Measurements from ENCODE around the gene GOLGA8H.
"Not testable (repeated sequence)": the region's sequence is repeated elsewhere in the genome, so short reads cannot be mapped to it uniquely, and the experiment has no call there.

The GOLGA8H gene, protein sequence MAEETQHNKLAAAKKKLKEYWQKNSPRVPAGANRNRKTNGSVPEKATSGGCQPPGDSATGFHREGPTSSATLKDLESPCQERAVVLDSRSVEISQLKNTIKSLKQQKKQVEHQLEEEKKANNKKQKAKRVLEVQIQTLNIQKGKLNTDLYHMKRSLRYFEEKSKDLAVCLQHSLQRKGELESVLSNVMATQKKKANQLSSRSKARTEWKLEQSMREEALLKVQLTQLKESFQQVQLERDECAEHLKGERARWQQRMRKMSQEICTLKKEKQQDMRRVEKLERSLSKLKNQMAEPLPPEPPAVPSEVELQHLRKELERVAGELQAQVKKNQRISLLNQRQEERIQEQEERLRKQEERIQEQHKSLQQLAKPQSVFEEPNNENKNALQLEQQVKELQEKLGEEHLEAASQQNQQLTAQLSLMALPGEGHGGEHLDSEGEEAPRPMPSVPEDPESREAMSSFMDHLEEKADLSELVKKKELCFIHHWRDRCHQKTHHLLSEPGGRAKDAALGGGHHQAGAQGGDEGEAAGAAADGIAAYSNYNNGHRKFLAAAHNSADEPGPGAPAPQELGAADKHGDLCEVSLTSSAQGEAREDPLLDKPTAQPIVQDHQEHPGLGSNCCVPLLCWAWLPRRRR

DNA sequence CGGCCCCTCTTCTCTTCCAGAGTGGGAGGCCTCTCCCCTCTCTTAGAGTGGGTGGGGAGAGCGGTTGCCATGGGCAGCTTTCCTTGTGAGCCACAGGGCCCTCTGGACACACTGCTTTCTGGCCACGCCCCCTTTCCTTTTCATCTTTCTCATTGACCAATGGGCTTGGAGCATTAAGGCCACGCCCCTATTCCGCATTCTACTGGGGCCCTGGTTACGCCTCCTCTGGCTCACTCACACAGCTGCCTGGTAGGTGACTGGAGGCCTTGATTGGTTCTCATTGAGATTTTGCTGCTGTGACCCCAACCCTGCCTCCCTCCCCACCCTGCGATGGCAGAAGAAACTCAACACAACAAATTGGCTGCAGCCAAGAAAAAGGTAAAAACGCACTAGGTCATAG lies at the start of gene GOLGA8H:
TSS of gene GOLGA8H (plus strand) at position 233 of the 400 bp plus-strand sequence. CDS start at position 331, 98 bp downstream.
- DNase-seq, result not testable (repeated sequence)

DNA sequence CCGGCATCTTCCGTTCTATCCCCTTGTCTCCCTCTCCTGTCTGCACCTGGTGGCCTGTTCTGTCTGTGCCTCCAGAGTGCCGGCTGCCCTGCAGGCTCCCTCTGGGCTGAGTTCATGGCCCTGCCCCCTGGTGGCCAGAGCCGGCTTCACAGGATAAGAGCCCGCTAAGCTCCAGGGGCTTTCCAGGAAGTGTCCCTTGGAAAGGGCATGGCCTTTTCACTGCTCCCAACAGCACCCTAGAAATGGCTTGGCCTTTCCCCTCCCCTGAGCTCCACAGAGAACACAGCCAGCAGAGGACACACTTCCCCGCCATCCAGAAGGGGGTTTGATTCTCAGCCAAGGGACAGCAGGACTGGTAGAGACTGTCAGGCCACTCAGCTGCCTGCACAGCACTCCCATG lies 36.9 kb upstream of the GOLGA8H start:
- not testable (repeated sequence) for DNase-seq

DNA sequence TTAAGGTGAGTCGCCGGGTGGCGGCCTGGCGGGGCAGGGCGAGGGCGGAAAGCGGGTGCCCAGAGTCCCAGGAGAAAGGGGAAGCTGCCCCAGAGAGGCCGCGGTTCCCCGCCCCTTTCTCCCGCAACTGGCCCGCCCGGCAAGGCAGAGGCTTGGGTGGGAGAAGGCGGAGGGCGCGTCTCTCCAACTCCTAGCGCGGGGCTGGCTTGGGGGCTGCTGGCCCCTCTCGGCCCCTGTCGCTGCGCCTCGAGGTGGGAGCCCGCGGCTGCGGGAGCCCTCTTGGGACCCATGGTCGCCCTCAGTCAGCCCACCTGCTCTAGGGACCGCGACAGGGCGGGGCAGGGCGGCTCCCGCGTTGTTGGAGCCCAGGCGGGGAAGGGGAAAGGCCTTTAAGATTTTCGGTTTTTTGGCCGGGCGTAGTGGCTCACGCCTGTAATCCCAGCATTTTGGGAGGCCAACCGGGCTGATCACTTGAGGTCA lies 30.8 kb upstream of the GOLGA8H start:
- DNase-seq, result not testable (repeated sequence)

DNA sequence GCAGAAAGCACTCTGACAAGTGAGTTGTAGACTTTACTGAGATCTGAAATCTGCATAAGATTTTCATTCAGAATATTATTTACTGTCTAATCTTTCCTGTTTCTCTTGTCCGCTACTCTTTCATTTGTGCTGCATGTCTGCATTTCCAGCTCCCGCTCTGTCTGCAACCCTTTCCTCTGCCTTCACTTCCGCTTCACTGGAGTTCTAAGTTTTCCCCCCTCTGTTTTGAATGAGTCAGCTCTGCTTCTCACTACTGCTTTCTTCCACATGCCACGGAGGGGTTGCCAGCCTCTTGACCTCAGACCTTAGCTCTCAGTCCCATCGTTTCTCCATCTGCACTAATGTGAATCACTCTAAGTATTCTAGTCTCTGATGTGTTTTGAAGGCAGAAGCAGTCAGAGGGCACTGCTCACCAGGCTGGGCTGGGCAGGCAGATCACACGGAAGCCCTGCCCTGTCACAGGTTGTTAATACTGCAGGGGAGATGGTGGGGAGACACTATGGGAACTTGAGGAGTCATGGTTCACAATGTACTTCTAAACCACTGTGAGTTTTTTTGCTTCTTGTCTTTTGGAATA lies 24.3 kb upstream of the GOLGA8H start:
- DNase-seq, result not testable (repeated sequence)

DNA sequence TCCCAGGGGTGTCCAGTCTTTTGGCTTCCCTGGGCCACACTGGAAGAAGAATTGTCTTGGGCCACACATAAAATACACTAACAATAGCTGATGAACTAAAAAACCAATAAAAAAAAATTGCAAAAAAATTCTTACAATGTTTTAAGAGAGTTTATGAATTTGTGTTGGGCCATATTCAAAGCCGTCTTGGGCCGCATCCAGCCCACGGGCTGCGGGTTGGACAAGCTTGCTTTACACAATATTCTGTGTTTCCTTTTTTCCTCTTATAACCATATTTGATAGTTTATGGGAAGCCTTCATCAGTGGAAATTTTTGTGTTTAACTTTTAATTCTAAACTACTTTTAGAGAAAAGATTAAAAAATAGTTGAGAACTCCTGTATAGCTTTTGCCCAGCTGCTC lies 23.1 kb upstream of the GOLGA8H start:
- not testable (repeated sequence) for DNase-seq

DNA sequence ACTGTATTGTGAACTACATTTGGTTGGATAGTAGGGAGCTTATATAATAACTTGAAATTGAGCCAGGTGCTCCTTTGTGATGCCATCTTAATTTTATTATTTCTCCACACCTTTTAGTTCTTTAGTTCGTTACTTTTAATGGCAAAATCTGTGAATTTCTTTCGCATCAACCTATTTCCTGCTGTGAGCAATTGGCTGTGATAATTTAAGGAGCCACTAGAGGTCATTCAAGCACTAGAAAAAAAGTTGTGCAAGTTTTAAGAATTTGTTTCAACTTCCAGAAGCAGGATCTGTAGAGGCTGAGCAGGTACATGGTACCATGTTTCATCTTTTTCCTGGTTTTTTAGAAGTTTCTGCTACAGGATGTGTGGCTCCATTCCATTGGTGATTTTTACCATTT lies 4.9 kb upstream of the GOLGA8H start:
- not testable (repeated sequence) for DNase-seq

DNA sequence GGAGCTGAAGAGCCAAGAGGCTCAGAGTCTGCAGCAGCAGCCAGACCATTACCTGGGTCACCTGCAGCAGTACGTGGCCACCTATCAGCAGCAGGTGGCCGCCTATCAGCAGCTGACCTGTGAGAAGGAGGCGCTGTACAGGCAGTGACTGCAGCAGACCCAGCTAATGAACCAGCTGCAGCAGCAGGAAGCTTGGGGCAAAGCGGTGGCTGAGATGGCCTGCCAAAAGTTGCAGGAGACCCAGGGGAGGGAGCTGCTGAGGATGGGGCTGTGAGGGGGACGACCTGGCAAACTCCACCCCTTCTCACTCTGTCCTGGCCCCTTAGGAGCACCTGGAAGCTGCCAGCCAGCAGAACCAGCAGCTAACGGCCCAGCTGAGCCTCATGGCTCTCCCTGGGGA lies 8.4 kb downstream of the GOLGA8H start:
- not testable (repeated sequence) for DNase-seq

DNA sequence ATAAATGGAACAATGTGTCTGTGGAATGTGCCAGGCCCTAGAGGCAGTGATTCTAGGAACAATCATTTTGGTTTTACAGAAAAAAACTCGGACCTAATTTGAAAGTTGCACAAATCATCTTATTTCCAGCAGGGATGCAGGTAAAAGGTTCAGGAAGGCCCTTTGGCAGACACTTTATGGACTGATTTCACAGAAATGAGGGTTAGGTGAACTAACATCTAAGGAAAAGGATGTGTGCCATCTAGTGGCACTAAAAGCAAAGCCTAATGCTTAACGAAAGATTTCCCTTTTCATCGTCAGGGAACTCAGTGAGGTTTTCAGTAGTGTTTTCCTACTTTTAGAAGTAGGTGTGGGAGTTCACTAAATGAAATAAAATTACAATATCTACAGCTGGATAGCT lies 17.5 kb downstream of the GOLGA8H start:
- DNase-seq, result not testable (repeated sequence)

DNA sequence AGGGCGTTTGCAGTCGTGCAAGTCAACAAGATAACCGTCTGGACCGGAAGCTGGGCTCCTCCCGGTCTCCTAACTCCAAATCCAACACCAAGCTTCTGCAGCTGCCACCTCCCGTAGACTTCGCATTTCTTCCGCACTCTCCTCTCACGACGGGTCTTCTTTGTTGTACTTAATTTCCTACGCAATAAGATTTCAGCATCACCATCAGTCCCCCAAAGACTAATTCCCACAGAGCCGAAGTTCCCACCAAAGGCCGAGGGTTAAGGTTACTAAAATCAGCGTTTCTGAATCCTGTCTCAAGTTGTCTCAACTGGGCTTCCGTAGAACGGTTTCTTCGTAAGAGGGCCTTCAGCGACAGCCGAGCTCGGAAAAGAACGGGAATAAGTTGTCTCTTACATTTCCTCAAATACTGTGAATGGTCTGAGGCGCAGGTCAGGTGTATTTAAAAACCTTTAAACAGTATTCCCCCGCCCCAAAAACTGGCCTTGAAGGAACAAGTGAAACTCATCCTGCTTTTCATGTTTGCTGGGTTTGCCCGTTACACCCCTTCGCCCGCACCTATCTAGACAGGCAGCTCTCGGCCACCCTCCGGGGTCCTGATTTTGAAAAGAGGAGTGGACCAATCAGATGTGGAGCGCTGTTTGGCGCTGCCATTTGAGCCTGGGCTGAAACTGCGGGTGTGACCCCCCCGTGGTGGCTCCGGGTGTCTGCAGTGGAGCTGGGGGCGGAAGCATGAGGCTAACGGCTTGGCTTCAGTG lies 21.8 kb downstream of the GOLGA8H start, which contains the start of gene ARHGAP11B:
TSS of gene ARHGAP11B (plus strand) at position 693 of the 758 bp plus-strand sequence.
- not testable (repeated sequence) for DNase-seq

DNA sequence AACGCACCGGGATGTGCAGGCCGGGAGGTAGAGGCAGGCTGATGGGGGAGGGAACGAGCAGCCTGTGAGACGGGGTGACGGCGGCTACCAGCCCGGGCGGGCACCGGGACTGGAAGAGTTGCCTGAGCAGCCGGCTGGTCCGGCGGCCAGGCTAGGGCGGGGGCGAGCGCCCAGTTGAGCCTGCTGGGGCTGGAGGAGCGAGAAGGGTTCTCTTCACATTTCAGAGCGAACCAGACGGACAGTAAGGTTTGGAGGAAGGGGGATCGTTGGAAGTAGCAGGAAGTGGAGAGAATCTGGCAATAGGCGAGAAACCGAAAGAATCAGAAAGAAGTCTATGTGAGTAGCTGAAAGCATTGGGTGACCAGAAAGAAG lies 22.4 kb downstream of the GOLGA8H start:
- not testable (repeated sequence) for DNase-seq

DNA sequence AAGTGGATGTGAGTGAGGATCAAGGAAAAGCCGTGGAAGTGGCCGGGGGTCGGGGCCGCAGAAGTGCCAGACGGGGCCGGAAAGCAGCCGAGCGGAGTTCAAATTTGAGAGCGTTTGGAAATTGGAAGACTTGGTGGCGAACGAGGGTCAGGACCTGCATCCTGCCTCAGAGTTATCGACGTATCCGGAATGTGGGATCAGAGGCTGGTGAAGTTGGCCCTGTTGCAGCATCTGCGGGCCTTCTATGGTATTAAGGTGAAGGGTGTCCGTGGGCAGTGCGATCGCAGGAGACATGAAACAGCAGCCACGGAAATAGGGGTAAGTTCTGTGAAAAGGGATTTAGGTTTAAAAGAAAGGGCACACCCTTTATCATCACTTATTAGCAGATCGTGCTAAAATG lies 22.8 kb downstream of the GOLGA8H start:
- not testable (repeated sequence) for DNase-seq

DNA sequence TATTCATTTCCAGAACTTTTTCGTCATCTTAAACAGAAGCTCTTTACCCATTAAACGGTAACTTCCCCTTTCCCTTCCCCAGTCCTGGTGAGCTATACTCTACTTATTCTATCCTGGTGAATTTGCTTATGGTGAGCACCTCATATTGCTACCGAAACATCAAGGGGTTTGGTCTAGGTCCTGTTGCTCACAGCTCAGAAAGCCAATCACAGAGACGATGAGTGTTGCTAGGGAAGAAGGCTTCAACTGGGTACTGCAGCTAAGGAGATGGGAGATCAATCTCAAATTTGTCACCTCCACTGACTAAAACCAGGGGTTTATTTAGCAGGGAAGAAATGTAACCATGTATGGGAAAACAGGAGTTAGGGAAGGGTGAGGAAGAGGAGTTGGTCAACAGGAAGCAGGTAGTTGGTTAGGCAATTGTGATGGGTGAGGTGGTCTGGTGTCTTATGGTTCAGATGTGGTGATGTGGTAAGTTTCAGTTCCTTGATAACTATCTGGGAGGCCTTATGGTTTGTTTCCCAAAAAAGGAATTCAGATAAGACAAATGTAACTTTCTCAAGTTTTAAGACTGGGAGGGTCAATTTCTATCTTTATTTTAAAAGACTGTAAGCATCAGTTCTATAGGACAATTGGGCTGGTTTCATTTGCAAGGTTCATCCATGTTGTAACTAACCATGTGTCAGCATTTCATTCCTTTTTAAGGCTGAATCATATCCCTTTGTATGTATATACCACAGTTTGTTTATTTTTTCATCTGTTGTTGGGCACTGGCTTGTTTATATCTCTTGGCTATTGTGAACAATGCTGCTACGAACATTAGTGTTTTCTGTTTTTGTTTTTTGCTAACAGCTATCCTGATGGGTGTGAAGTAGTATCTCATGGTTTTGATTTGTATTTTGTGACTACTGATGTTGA lies 46.4 kb downstream of the GOLGA8H start:
- DNase-seq, result no peak

DNA sequence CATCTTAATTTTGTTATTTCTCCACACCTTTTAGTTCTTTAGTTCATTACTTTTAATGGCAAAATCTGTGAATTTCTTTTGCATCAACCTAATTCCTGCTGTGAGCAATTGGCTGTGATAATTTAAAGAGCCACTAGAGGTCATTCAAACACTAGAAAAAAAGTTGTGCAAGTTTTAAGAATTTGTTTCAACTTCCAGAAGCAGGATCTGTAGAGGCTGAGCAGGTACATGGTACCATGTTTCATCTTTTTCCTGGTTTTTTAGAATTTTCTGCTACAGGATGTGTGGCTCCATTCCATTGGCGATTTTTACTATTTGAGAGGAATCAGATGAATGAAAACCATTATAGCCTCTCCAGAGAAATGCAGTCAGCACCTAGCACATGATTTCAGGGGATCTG lies 57.3 kb downstream of the GOLGA8H start:
- not testable (repeated sequence) for DNase-seq

All from cerebellar nuclear complex (tissue), 1 donor.